Suprapubic skin (tissue), 4 donors: Measurements from ENCODE around the gene PPP6R3. TPM values are rescaled to one million over a fixed set of nuclear protein-coding genes. Genes with fewer than 3 reads are reported as not detected.

Source experiments
- DNase-seq, 2 donors: peaks; one replicate each; pipeline ENCODE4 v3.0.0-alpha.2; 2019; ENCODE audit warnings: low spot score in 2 of 2
- H3K27ac ChIP-seq: fragments of 200-600 bp; sonication (generic); one replicate; pipeline ENCODE4 v1.5.1; 2019
- H3K27me3 ChIP-seq: fragments of 200-600 bp; sonication (generic); one replicate; pipeline ENCODE4 v1.5.1; 2019
- H3K36me3 ChIP-seq: fragments of 200-600 bp; sonication (generic); one replicate; pipeline ENCODE4 v1.5.1; 2019
- H3K4me1 ChIP-seq: fragments of 200-600 bp; sonication (generic); one replicate; pipeline ENCODE4 v1.5.1; 2019
- H3K4me3 ChIP-seq: fragments of 200-600 bp; sonication (generic); one replicate; pipeline ENCODE4 v1.5.1; 2019; ENCODE audit warnings: mild to moderate bottlenecking
- H3K9me3 ChIP-seq: fragments of 200-600 bp; sonication (generic); one replicate; pipeline ENCODE4 v1.5.1; 2019
- EP300 ChIP-seq: sonication (generic); formaldehyde crosslinking; IDR thresholded peaks from one replicate; pipeline ENCODE4 v1.6.1; 2017; ENCODE audit warnings: antibody characterized with exemption
- POLR2A ChIP-seq, 2 donors: fragments of 450-650 bp; IDR thresholded peaks; one replicate each; pipeline ENCODE4 v1.6.1; 2017; ENCODE audit warnings: antibody characterized with exemption in 2 of 2, mild to moderate bottlenecking in 2 of 2, moderate library complexity in 2 of 2
- POLR2AphosphoS5 ChIP-seq, 3 donors: sonication (generic); formaldehyde crosslinking; IDR thresholded peaks; one replicate each; pipeline ENCODE4 v1.6.1; 2017; ENCODE audit warnings: antibody characterized with exemption in 3 of 3
- WGBS: methylation state at CpG from one replicate; pipeline ENCODE4 v1.1.5; 2018; 5-methylcytosine and 5-hydroxymethylcytosine counted together
- total RNA-seq, 4 donors: library from RNA; depleted of rRNA; stranded (reverse); fragments of >200 nt; gene quantifications; one replicate each; pipeline ENCODE4 v1.1.0, GENCODE V29; 2016
- TF ChIP-seq, protein P1 (sequence below), 2 donors: fragments of 200-600 bp in 1 of 2; fragments of 450-650 bp in 1 of 2; sonication (generic) in 1 of 2; IDR thresholded peaks; one replicate each; pipeline ENCODE4 v1.5.1; 2016 to 2019; ENCODE audit warnings: antibody characterized with exemption in 2 of 2, mild to moderate bottlenecking in 1 of 2, moderate library complexity in 1 of 2

Gene PPP6R3
- total RNA-seq, 4 donors from 2014 or later, result 81.8 to 197 (median 97.0) TPM

DNA sequence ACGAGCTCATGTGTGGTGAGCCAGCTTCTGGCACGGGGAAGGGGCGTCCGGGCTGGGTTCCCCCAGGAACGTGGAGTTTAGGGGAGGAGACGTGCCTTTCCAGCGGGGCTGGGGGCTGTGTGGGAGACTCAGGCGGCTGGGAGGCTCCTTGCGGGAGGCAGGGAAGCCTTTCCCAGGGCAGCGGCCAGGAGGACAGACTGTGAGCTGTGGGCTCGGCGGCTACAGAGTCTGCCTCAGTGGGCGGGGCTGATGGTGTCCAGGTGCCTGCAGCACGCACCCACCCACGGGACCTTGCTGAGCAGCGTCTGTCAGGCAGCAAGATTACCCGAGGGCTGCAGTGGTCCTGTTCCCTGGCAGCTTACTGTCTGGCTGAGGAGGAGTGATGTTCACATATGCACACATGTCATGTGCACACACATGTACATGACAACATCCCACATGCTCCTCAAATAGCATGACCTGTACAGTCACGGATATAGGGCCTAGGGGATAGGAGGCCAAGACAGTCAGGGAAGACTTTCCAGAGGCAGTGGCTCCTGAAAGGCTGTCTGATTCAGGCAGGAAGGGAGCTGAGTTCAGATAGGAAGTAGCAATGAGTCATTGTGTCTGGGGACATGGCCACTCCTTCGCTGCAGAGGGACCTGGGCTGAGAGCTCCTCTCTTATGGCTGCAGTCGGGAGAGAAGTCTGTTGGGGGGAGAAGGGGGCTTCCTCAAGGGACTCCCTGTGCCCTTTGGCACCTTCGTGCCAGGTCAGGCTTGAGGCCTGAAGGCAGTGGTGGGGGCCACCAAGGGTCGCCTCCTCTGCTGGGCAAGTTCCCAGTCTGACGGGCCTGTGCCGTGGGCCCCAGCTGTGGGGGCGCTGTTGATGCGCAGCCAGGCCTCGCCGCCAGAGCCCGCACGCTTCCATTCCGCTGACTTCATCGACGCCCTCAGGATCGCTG lies 23.3 kb upstream of the PPP6R3 start:
- Histone ChIP-seq H3K4me1 (peaks cover 13% of the 10 kb centered on the region), H3K36me3 (peaks cover 80% of the 10 kb centered on the region), H3K9me3 (no peaks in the 10 kb centered on the region), H3K27ac (no peak overlapping the region), H3K4me3 (no peak overlapping the region), H3K27me3 (no peaks in the 10 kb centered on the region)
- TF ChIP-seq POLR2A (IDR thresholded peaks at IDR 0.05) (no peak), POLR2AphosphoS5 (IDR thresholded peaks at IDR 0.05) (no peak), EP300 (no peak)
- TF ChIP-seq, protein P1, sequence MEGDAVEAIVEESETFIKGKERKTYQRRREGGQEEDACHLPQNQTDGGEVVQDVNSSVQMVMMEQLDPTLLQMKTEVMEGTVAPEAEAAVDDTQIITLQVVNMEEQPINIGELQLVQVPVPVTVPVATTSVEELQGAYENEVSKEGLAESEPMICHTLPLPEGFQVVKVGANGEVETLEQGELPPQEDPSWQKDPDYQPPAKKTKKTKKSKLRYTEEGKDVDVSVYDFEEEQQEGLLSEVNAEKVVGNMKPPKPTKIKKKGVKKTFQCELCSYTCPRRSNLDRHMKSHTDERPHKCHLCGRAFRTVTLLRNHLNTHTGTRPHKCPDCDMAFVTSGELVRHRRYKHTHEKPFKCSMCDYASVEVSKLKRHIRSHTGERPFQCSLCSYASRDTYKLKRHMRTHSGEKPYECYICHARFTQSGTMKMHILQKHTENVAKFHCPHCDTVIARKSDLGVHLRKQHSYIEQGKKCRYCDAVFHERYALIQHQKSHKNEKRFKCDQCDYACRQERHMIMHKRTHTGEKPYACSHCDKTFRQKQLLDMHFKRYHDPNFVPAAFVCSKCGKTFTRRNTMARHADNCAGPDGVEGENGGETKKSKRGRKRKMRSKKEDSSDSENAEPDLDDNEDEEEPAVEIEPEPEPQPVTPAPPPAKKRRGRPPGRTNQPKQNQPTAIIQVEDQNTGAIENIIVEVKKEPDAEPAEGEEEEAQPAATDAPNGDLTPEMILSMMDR (IDR thresholded peaks at IDR 0.05), result no peak
- DNase-seq, result no peak
- 79% methylated on average over 19 of the region's 34 CpGs for WGBS

DNA sequence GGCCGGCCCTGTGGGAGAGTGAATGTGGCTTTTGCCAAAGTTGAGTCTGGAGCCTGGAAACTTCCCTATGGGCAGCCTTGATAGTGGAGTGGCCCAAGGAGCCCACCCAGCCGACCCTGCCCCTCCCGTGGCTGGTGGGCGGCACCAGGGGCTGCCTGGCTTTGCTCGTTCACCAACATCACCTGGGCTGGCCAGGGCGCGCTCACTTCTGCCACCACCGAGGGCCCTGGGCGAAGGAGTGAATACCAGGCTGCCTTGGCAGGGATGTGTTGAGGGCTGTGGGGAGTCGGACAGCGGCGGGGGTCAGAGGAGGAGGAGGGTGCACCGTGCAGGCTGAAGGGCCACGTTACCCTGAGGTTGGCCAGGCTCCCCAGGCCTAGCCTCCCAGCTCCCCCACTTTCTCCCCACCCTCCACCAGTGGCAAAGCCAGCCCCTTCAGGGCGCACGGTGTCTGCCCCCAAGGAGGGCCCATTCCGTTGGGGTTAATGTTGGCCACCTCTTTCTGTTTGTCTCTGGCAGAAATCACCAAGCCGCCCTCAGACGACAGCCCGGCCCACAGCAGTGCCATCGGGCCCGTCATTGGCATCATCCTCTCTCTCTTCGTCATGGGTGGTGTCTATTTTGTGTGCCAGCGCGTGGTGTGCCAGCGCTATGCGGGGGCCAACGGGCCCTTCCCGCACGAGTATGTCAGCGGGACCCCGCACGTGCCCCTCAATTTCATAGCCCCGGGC lies 22.5 kb upstream of the PPP6R3 start:
- Histone ChIP-seq H3K4me3 (no peak overlapping the region), H3K27ac (no peak overlapping the region), H3K27me3 (no peaks in the 10 kb centered on the region), H3K4me1 (peaks cover 13% of the 10 kb centered on the region), H3K36me3 (peaks cover 78% of the 10 kb centered on the region), H3K9me3 (no peaks in the 10 kb centered on the region)
- no peak for DNase-seq
- 88% methylated on average over 23 of the region's 34 CpGs for WGBS
- no peak for TF ChIP-seq POLR2A (IDR thresholded peaks at IDR 0.05)
- TF ChIP-seq EP300, result no peak
- TF ChIP-seq POLR2AphosphoS5 (IDR thresholded peaks at IDR 0.05), result no peak
- TF ChIP-seq, protein P1 (IDR thresholded peaks at IDR 0.05), result no peak

DNA sequence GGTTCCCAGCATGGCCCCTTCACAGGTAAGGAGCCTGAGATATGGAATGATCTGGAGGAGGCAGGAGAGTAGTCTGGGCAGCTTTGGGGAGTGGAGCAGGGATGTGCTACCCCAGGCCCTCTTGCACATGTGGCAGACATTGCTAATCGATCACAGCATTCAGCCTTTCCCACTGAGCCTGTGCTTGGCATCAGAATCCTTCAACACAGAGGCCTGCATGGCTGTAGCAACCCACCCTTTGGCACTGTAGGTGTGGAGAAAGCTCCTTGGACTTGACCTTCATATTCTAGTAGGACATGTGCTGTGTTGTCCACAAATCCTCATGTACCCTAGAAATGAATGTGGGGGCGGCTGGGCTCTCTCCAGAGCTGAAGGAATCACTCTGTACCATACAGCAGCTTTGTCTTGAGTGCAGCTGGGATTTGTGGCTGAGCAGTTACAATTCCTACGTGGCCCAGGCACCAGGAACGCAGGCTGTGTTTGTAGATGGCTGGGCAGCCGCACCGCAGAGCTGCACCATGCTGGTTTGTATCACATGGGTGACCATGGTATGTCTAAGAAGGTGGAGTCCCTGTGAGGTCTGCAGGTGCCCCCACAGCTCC lies 21.8 kb upstream of the PPP6R3 start:
- H3K4me3 ChIP-seq, result no peak overlapping the region
- H3K4me1 ChIP-seq, result peaks cover 13% of the 10 kb centered on the region
- no peak for DNase-seq
- H3K9me3 ChIP-seq, result no peaks in the 10 kb centered on the region
- H3K27ac ChIP-seq, result no peak overlapping the region
- H3K36me3 ChIP-seq, result peaks cover 71% of the 10 kb centered on the region
- TF ChIP-seq POLR2A (IDR thresholded peaks at IDR 0.05) (no peak), EP300 (no peak), POLR2AphosphoS5 (IDR thresholded peaks at IDR 0.05) (no peak)
- TF ChIP-seq, protein P1 (IDR thresholded peaks at IDR 0.05), result no peak
- H3K27me3 ChIP-seq, result no peaks in the 10 kb centered on the region
- WGBS, result 85% methylated on average over 4 of the region's 6 CpGs

DNA sequence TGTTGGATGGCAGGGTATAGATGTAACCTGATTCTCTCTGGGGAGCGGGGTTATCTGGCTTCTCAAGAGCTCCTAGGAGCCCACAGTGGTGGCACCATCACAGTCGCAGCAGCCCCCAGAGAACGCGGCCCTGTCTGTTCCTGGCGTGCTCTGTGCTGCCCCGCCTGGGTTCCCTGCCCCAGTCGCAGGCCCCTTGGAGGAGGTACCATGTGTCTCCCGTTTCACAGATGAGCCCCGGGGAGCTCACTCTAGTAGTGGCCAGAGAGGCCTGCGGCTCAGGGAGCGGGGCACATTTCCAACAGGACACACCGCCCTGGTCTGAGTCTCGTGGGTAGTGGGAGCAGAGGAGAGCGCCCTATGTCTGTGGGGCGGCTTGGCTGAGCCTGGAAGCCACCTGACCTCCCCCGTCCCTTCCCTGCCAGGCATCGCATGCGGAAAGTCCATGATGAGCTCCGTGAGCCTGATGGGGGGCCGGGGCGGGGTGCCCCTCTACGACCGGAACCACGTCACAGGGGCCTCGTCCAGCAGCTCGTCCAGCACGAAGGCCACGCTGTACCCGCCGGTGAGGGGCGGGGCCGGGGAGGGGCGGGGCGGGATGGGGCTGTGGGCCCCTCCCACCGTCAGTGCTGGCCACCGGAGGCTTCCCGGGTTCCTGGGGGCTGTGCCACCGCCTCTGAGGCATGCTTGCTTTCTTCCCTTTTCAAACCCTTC lies 21.0 kb upstream of the PPP6R3 start:
- H3K4me3 ChIP-seq, result no peak overlapping the region
- no peak overlapping the region for H3K27ac ChIP-seq
- DNase-seq, result no peak
- H3K9me3 ChIP-seq, result no peaks in the 10 kb centered on the region
- peaks cover 66% of the 10 kb centered on the region for H3K36me3 ChIP-seq
- no peaks in the 10 kb centered on the region for H3K27me3 ChIP-seq
- TF ChIP-seq POLR2A (IDR thresholded peaks at IDR 0.05) (no peak), POLR2AphosphoS5 (IDR thresholded peaks at IDR 0.05) (no peak), EP300 (no peak)
- TF ChIP-seq, protein P1 (IDR thresholded peaks at IDR 0.05), result no peak
- WGBS, result 47% methylated on average over 19 of the region's 38 CpGs
- peaks cover 13% of the 10 kb centered on the region for H3K4me1 ChIP-seq
